Stimulated activated naive B cell treated with anti-CD40 and anti-IgM and Interleukin-4, amounts not matched to agents 10 μg/mL and 1 μg/mL and 100 μg/mL, for 72 hours (primary cell): Measurements from ENCODE around the gene PIEZO1.

ENCODE experiments used
- ATAC-seq, 2 donors: fragments of 150-1000 bp; cut with Tn5 transposase; replicated peaks; 2 replicates each; pipeline ENCODE4 v1.10.0; 2021; ENCODE audit warnings: moderate library complexity in 1 of 2
- DNase-seq: peaks from one replicate; pipeline ENCODE4 v3.0.0; 2021
- H3K27ac Mint-ChIP-seq: one replicate; pipeline ENCODE4 v1.8.0; 2022; ENCODE audit warnings: mild to moderate bottlenecking, mixed read lengths
- H3K27me3 Mint-ChIP-seq, 2 donors: one replicate each; pipeline ENCODE4 v1.8.0; 2022; ENCODE audit warnings: mixed read lengths in 2 of 2
- H3K36me3 Mint-ChIP-seq, 2 donors: one replicate each; pipeline ENCODE4 v1.8.0; 2022; ENCODE audit warnings: mixed read lengths in 2 of 2, mild to moderate bottlenecking in 1 of 2
- H3K4me1 Mint-ChIP-seq, 2 donors: one replicate each; pipeline ENCODE4 v1.8.0; 2022; ENCODE audit warnings: mixed read lengths in 2 of 2, mild to moderate bottlenecking in 1 of 2
- H3K4me3 Mint-ChIP-seq, 2 donors: one replicate each; pipeline ENCODE4 v1.8.0; 2022; ENCODE audit warnings: mild to moderate bottlenecking in 2 of 2, mixed read lengths in 2 of 2, moderate library complexity in 1 of 2
- H3K9me3 Mint-ChIP-seq, 2 donors: one replicate each; pipeline ENCODE4 v1.8.0; 2022; ENCODE audit warnings: mixed read lengths in 2 of 2, mild to moderate bottlenecking in 1 of 2

The PIEZO1 gene

GRCh38 chr16:88741368-88741767 is 43.7 kb downstream of the PIEZO1 start:
- no peak overlapping the region for H3K4me3 Mint-ChIP-seq
- no peak overlapping the region for H3K27ac Mint-ChIP-seq
- no peak for ATAC-seq
- peaks cover 33 to 48% of the 10 kb centered on the region in 2 donors for H3K4me1 Mint-ChIP-seq
- H3K36me3 Mint-ChIP-seq: peaks cover 12 to 21% of the 10 kb centered on the region in 2 donors
- H3K27me3 Mint-ChIP-seq: no peaks in the 10 kb centered on the region
- H3K9me3 Mint-ChIP-seq: no peaks in the 10 kb centered on the region
- DNase-seq: no peak

DNA sequence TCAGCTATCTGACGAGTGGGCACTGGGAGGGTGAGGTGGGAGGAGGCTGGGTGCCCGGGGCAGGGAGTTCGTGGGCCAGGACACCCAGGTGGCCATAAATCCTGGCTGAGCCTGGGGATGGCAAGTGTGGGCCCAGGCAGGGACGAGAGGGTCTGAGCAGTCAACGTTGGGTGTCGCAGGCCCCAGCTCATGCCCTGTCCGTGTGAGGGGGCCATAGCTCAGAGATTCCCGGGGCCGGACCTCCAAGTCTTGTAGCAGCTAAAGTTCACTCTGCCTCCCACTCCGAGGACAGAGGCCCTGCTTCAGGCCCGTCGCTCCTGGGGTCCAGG is 44.3 kb downstream of the PIEZO1 start:
- Mint-ChIP-seq H3K27me3 (no peaks in the 10 kb centered on the region), H3K4me1 (peaks cover 27 to 41% of the 10 kb centered on the region in 2 donors), H3K9me3 (no peaks in the 10 kb centered on the region), H3K36me3 (peaks cover 13 to 19% of the 10 kb centered on the region in 2 donors), H3K27ac (no peak overlapping the region), H3K4me3 (no peak overlapping the region)
- ATAC-seq: no peak
- DNase-seq: no peak

DNA sequence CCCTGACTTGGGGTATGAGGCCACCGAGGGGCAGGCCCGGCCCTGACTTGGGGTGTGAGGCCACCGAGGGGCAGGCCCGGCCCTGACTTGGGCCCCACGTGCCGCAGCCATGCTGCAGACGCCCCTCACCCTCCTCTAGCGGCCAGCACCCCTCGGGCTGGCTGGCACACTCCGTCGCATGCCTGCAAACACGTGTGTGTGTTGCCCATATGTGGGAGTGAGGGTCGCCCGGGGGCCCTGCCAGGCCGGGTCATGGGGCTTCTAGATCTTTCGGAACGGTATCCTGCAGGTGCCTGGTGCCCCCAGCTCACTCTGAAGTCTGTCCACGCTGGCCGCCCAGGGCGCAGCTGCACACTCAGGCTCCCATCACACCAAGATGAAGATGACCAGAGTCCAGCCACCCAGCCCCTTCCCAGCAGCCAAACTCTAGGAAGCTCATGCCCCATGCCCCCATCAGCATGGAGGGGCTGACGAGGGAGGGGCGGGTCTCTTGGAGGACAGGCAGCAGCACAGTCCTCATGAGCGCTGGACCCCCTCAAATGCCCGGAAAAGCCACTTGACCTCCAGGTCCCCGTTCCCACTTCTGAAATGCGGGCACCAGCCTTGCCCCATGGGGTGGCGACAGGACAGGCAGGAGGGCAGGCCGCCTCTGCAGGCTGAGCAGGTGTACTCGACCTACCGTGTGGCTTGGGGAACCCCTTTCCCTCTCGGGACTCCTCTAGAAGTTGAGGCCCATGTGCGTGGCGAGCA is 44.9 kb downstream of the PIEZO1 start:
- Mint-ChIP-seq H3K36me3 (peaks cover 13 to 22% of the 10 kb centered on the region in 2 donors), H3K4me3 (no peak overlapping the region), H3K9me3 (no peaks in the 10 kb centered on the region), H3K27me3 (no peaks in the 10 kb centered on the region), H3K27ac (no peak overlapping the region), H3K4me1 (peaks cover 25 to 36% of the 10 kb centered on the region in 2 donors)
- no peak for DNase-seq
- ATAC-seq: no peak

- DNase-seq (no peak), ATAC-seq (no peak)
- H3K36me3 Mint-ChIP-seq: peaks cover 13 to 22% of the 10 kb centered on the region in 2 donors
- H3K27ac Mint-ChIP-seq: no peak overlapping the region
- no peak overlapping the region for H3K4me3 Mint-ChIP-seq
- H3K9me3 Mint-ChIP-seq: no peaks in the 10 kb centered on the region
- peaks cover 19 to 28% of the 10 kb centered on the region in 2 donors for H3K4me1 Mint-ChIP-seq
- H3K27me3 Mint-ChIP-seq: no peaks in the 10 kb centered on the region
Observed at GRCh38 chr16:88739139-88739976, 45.7 kb downstream of the PIEZO1 start.

GRCh38 chr16:88738151-88739084 is 46.6 kb downstream of the PIEZO1 start:
- peaks cover 13 to 25% of the 10 kb centered on the region in 2 donors for H3K36me3 Mint-ChIP-seq
- H3K27ac Mint-ChIP-seq: peak overlapping the region; percentile 88
- peaks cover 12 to 19% of the 10 kb centered on the region in 2 donors for H3K4me1 Mint-ChIP-seq
- no peaks in the 10 kb centered on the region for H3K27me3 Mint-ChIP-seq
- peak overlapping the region in 1 of 2 donors; percentile 5 for H3K4me3 Mint-ChIP-seq
- no peak for DNase-seq
- ATAC-seq: no peak
- H3K9me3 Mint-ChIP-seq: no peaks in the 10 kb centered on the region

- peak; percentile 73 for DNase-seq
Observed at GRCh38 chr16:88737298-88738150, 47.5 kb downstream of the PIEZO1 start.

DNA sequence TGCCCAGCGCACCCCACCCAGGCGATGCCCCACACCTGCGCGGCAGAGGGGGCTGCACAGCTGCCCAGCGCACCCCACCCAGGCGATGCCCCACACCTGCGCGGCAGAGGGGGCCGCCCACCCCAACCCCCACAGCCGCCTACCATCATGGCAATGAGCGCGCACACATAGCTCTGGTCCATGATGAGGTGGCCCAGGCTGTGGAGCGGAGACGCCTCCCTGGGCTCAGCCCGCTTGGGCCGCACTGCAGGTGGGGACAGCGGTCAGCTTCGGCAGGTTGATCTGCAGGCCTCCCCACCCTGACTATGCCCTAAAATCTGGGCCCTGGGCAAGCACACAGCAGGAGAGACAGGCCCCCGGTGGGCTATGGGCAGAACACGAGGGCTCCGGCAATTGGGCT is 48.5 kb downstream of the PIEZO1 start:
- DNase-seq (no peak), ATAC-seq (no peak)
- Mint-ChIP-seq H3K4me3 (no peak overlapping the region), H3K36me3 (peaks cover 14 to 34% of the 10 kb centered on the region in 2 donors), H3K27ac (no peak overlapping the region), H3K9me3 (no peaks in the 10 kb centered on the region), H3K27me3 (no peaks in the 10 kb centered on the region), H3K4me1 (peaks cover 13 to 17% of the 10 kb centered on the region in 2 donors)

More at GRCh38 chr16:88737298-88738150, 47.5 kb downstream of the PIEZO1 start:
- Mint-ChIP-seq H3K27ac (no peak overlapping the region), H3K4me3 (no peak overlapping the region), H3K27me3 (no peaks in the 10 kb centered on the region), H3K9me3 (no peaks in the 10 kb centered on the region), H3K4me1 (peaks cover 13 to 17% of the 10 kb centered on the region in 2 donors), H3K36me3 (peaks cover 16 to 29% of the 10 kb centered on the region in 2 donors)
- ATAC-seq: peak; percentile 94

GRCh38 chr16:88736088-88736487 is 48.9 kb downstream of the PIEZO1 start:
- Mint-ChIP-seq H3K36me3 (peaks cover 16 to 34% of the 10 kb centered on the region in 2 donors), H3K4me1 (peaks cover 17% of the 10 kb centered on the region in 2 donors), H3K4me3 (no peak overlapping the region), H3K27ac (no peak overlapping the region), H3K9me3 (no peaks in the 10 kb centered on the region), H3K27me3 (no peaks in the 10 kb centered on the region)
- ATAC-seq: no peak
- no peak for DNase-seq

- Mint-ChIP-seq H3K4me1 (peaks cover 17 to 18% of the 10 kb centered on the region in 2 donors), H3K27me3 (no peaks in the 10 kb centered on the region), H3K4me3 (no peak overlapping the region), H3K27ac (no peak overlapping the region), H3K9me3 (no peaks in the 10 kb centered on the region), H3K36me3 (peaks cover 17 to 37% of the 10 kb centered on the region in 2 donors)
- DNase-seq (no peak), ATAC-seq (no peak)
Observed at GRCh38 chr16:88735616-88736015, 49.4 kb downstream of the PIEZO1 start.

- ATAC-seq: no peak
Observed at GRCh38 chr16:88735121-88735520, 49.9 kb downstream of the PIEZO1 start.

DNA sequence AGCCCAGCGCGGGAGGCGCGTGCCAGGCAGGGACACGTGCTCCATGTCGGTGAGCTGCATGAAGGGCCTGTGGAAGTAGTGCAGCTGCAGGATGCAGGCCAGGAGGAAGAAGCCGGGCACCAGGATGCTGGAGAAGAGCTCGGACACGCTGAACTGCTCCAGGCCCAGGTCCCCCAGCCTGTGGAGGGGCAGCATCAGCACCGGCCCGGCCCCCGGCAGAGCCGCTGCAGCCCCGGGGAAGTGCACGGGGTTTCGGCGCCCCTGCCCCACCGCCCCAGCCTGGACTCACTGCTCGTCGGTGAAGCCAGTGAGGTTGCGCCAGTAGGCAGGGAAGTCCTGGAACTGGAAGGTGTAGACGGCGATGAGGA is 50.7 kb downstream of the PIEZO1 start:
- DNase-seq: no peak
- Mint-ChIP-seq H3K27ac (no peak overlapping the region), H3K27me3 (no peaks in the 10 kb centered on the region), H3K4me1 (peaks cover 17 to 18% of the 10 kb centered on the region in 2 donors), H3K4me3 (no peak overlapping the region), H3K36me3 (peaks cover 21 to 41% of the 10 kb centered on the region in 2 donors), H3K9me3 (no peaks in the 10 kb centered on the region)
- ATAC-seq: no peak

More at GRCh38 chr16:88735121-88735520, 49.9 kb downstream of the PIEZO1 start:
- peaks cover 17 to 18% of the 10 kb centered on the region in 2 donors for H3K4me1 Mint-ChIP-seq
- H3K27ac Mint-ChIP-seq: no peak overlapping the region
- H3K27me3 Mint-ChIP-seq: no peaks in the 10 kb centered on the region
- no peak for DNase-seq
- H3K9me3 Mint-ChIP-seq: no peaks in the 10 kb centered on the region
- no peak overlapping the region for H3K4me3 Mint-ChIP-seq
- peaks cover 17 to 40% of the 10 kb centered on the region in 2 donors for H3K36me3 Mint-ChIP-seq

DNA sequence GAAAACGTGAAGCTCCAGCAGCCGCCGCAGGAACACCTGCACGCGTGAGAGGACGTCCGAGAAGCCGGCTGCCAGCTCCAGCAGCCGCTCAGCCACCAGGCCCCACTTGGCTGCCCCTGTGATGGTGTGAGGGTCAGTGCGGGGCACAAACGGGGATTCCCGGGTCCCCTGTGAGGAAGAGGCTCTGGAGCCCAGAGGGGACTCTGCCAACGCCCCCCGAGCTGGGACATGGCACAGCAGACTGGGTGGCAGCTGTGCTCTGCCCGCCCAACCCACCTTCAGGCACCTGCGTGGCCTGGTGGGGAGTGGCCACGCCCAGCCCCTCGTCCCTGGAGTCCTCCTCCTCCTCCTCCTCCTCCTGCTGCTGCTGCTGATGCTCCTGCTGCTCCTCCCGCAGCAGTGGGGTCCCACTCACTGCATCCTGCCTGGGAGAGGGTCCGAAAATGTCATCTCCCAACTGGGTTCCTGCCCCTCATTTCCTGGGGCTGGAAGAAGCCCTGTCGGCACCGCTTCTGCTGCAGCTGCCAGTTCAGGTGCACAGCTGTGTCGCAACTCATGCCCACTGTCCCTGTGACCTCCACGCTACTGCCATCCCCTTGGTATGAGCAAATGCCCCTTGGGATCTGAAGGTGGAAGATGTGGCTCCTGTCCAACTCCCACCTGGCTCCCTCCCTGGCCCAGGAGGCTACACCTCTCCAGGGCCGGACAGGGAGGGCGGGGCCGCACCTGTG is 51.2 kb downstream of the PIEZO1 start:
- Mint-ChIP-seq H3K4me1 (peaks cover 15 to 17% of the 10 kb centered on the region in 2 donors), H3K36me3 (peaks cover 19 to 39% of the 10 kb centered on the region in 2 donors), H3K9me3 (no peaks in the 10 kb centered on the region), H3K27me3 (no peaks in the 10 kb centered on the region), H3K27ac (no peak overlapping the region), H3K4me3 (no peak overlapping the region)
- no peak for DNase-seq
- ATAC-seq: no peak

GRCh38 chr16:88732961-88733294 is 52.1 kb downstream of the PIEZO1 start:
- ATAC-seq (no peak), DNase-seq (no peak)
- Mint-ChIP-seq H3K4me1 (peaks cover 6 to 14% of the 10 kb centered on the region in 2 donors), H3K9me3 (no peaks in the 10 kb centered on the region), H3K4me3 (no peak overlapping the region), H3K36me3 (peaks cover 18 to 36% of the 10 kb centered on the region in 2 donors), H3K27ac (no peak overlapping the region), H3K27me3 (no peaks in the 10 kb centered on the region)
